Neural cell (in vitro differentiated cells): ENCODE measurements around the gene SKA2. TPM values are rescaled to one million over a fixed set of nuclear protein-coding genes. Genes with fewer than 3 reads are reported as not detected.

ENCODE experiments used
- H2AFZ ChIP-seq: fragments of 200-600, 300-800 bp; sonication (generic), shearing (Covaris generic); 2 replicates; pipeline ENCODE4 v1.6.0; 2014; ENCODE audit warnings: low read depth, mild to moderate bottlenecking, antibody characterized with exemption, low read length, moderate library complexity
- H3F3A ChIP-seq: fragments of 200-600 bp; shearing (Covaris generic); 2 replicates; pipeline ENCODE4 v1.6.1; 2016; ENCODE audit warnings: mild to moderate bottlenecking, moderate library complexity, mixed read lengths, antibody characterized with exemption, low read length; ENCODE audit not compliant: insufficient read depth, poor library complexity, severe bottlenecking
- H3K27ac ChIP-seq: fragments of 200-600, 300-800 bp; sonication (generic), shearing (Covaris generic); 2 replicates; pipeline ENCODE4 v1.5.1; 2014; ENCODE audit warnings: mild to moderate bottlenecking, low read length, moderate library complexity
- H3K27me3 ChIP-seq: fragments of 300-800, 200-600 bp; sonication (generic), shearing (Covaris generic); 2 replicates; pipeline ENCODE4 v1.6.0; 2014; ENCODE audit warnings: mild to moderate bottlenecking, low read depth, low read length, moderate library complexity; ENCODE audit not compliant: insufficient read depth
- H3K36me3 ChIP-seq: fragments of 300-800, 200-600 bp; sonication (generic), shearing (Covaris generic); 2 replicates; pipeline ENCODE4 v1.5.1; 2014; ENCODE audit warnings: mild to moderate bottlenecking, antibody characterized with exemption, low read length, moderate library complexity; ENCODE audit not compliant: insufficient read depth
- H3K4me2 ChIP-seq: fragments of 300-800, 200-600 bp; sonication (generic), shearing (Covaris generic); 2 replicates; pipeline ENCODE4 v1.6.0; 2014; ENCODE audit warnings: mild to moderate bottlenecking, low read length
- H3K4me3 ChIP-seq: fragments of 300-800, 200-600 bp; sonication (generic), shearing (Covaris generic); 2 replicates; pipeline ENCODE4 v1.5.1; 2014; ENCODE audit warnings: mild to moderate bottlenecking, low read length, moderate library complexity
- H3K79me2 ChIP-seq: fragments of 200-600 bp; shearing (Covaris generic); replicated peaks from 2 replicates; pipeline ENCODE4 v1.6.0; 2014; ENCODE audit warnings: mild to moderate bottlenecking, low read length, moderate library complexity; ENCODE audit not compliant: insufficient read depth
- H3K9ac ChIP-seq: fragments of 300-800, 200-600 bp; sonication (generic), shearing (Covaris generic); 2 replicates; pipeline ENCODE4 v1.6.1; 2016; ENCODE audit warnings: mild to moderate bottlenecking, low read length, mixed read lengths
- H3K9me2 ChIP-seq: fragments of 200-600 bp; shearing (Covaris generic); 2 replicates; pipeline ENCODE4 v1.6.1; 2016; ENCODE audit warnings: mild to moderate bottlenecking, low read length, mixed read lengths; ENCODE audit not compliant: insufficient read depth
- H3K9me3 ChIP-seq: fragments of 200-600, 300-800 bp; sonication (generic), shearing (Covaris generic); 2 replicates; pipeline ENCODE4 v1.6.1; 2016; ENCODE audit warnings: mild to moderate bottlenecking, mixed run types, low read length, moderate library complexity, mixed read lengths
- H4K20me1 ChIP-seq: fragments of 200-600 bp; shearing (Covaris generic); 2 replicates; pipeline ENCODE4 v1.6.1; 2016; ENCODE audit warnings: mild to moderate bottlenecking, mixed run types; ENCODE audit not compliant: insufficient read depth
- CTCF ChIP-seq: fragments of 450-650 bp; IDR thresholded peaks from 2 replicates; pipeline ENCODE4 v1.5.1; 2014; ENCODE audit warnings: antibody characterized with exemption, mild to moderate bottlenecking, moderate library complexity; ENCODE audit not compliant: poor library complexity, severe bottlenecking
- EP300 ChIP-seq: fragments of 450-650 bp; conservative IDR thresholded peaks from 2 replicates; pipeline ENCODE4 v1.6.1; 2014; ENCODE audit warnings: antibody characterized with exemption, mild to moderate bottlenecking, moderate library complexity; ENCODE audit not compliant: poor library complexity, severe bottlenecking
- EZH2 ChIP-seq: fragments of 200-600, 300-800 bp; shearing (Covaris generic), sonication (generic); IDR thresholded peaks from 2 replicates; pipeline ENCODE4 v1.6.1; 2014; ENCODE audit warnings: antibody characterized with exemption, low read length, borderline replicate concordance, mild to moderate bottlenecking; ENCODE audit not compliant: insufficient read depth, poor library complexity, severe bottlenecking
- MXI1 ChIP-seq: fragments of 450-650 bp; conservative IDR thresholded peaks from 2 replicates; pipeline ENCODE4 v1.6.1; 2014; ENCODE audit warnings: antibody characterized with exemption, mild to moderate bottlenecking; ENCODE audit not compliant: poor library complexity, severe bottlenecking
- POLR2AphosphoS5 ChIP-seq: IDR thresholded peaks from 2 replicates; pipeline ENCODE4 v1.6.1; 2012
- RAD21 ChIP-seq: fragments of 450-650 bp; conservative IDR thresholded peaks from 2 replicates; pipeline ENCODE4 v1.6.1; 2014; ENCODE audit warnings: antibody characterized with exemption, mild to moderate bottlenecking, moderate library complexity
- REST ChIP-seq: IDR thresholded peaks from 2 replicates; pipeline ENCODE4 v1.6.1; 2012; ENCODE audit warnings: borderline replicate concordance
- SMC3 ChIP-seq: fragments of 450-650 bp; conservative IDR thresholded peaks from 2 replicates; pipeline ENCODE4 v1.6.1; 2014; ENCODE audit warnings: antibody characterized with exemption, mild to moderate bottlenecking, moderate library complexity; ENCODE audit not compliant: poor library complexity
- TAF1 ChIP-seq: IDR thresholded peaks from 2 replicates; pipeline ENCODE4 v1.6.1; 2012; ENCODE audit warnings: low read depth
- polyA plus RNA-seq: library from polyadenylated mRNA; depleted of rRNA; stranded (reverse); fragments of >200 nt; gene quantifications from 2 replicates; pipeline ENCODE4 v1.2.3, GENCODE V29; 2014
- small RNA-seq, 3 experiments: library from RNA; depleted of rRNA; stranded (forward); fragments of <200 nt; gene quantifications; one replicate each; pipeline ENCODE3, GENCODE V24; 2012

Gene SKA2
- polyA plus RNA-seq, 1 donor from 2014 or later = 336 TPM

GRCh38 chr17:59062509-59062908 lies 92.5 kb downstream of the SKA2 start:
- Histone ChIP-seq H4K20me1 (no peaks in the 10 kb centered on the region), H3K9me2 (no peaks in the 10 kb centered on the region), H2AFZ (no peak overlapping the region), H3K9ac (no peak overlapping the region), H3K79me2 (peaks cover 4% of the 10 kb centered on the region), H3K9me3 (no peaks in the 10 kb centered on the region), H3K4me3 (no peak overlapping the region), H3K36me3 (peaks cover 9% of the 10 kb centered on the region), H3K4me2 (no peak overlapping the region), H3F3A (no peaks in the 10 kb centered on the region), H3K27me3 (no peaks in the 10 kb centered on the region), H3K27ac (no peak overlapping the region)
- no peak for TF ChIP-seq EZH2
- no peak for TF ChIP-seq EP300
- TF ChIP-seq CTCF = no peak
- TF ChIP-seq POLR2AphosphoS5 = no peak
- TF ChIP-seq MXI1 = no peak
- TF ChIP-seq RAD21 = no peak
- TF ChIP-seq SMC3 = no peak
- TF ChIP-seq TAF1 = no peak
- no peak for TF ChIP-seq REST

Small RNA genes lying within 50 kb of the gene (small RNA-seq; reads per million reads assigned to genes)
- gene MIR301A (3,753 to 9,726 (median 7,143) reads per million in 3 experiments), gene MIR454 (1,913 to 2,613 (median 2,529) reads per million in 3 experiments), gene RNU2-58P (0 to 13.5 (median 0.71) reads per million in 3 experiments)

Other genes with a start within 250 kb of the SKA2 start
- 65.2 and 79.7 TPM in 2 replicates for gene TRIM37, start 48.3 kb downstream of the SKA2 start, polyA plus RNA-seq
- 0.16 and 0.22 TPM in 2 replicates for gene PRR11, start 560 bp upstream of the SKA2 start, polyA plus RNA-seq
- 16.5 and 24.0 TPM in 2 replicates for gene SMG8, start 54.8 kb upstream of the SKA2 start, polyA plus RNA-seq
- 31.8 and 40.1 TPM in 2 replicates for gene GDPD1, start 65.3 kb upstream of the SKA2 start, polyA plus RNA-seq
- 16.1 and 17.0 TPM in 2 replicates for gene YPEL2, start 176.5 kb upstream of the SKA2 start, polyA plus RNA-seq